Panc1 (cell line): ENCODE measurements around the gene KANSL3. TPM values are rescaled to one million over a fixed set of nuclear protein-coding genes. Genes with fewer than 3 reads are reported as not detected.

Experiments
- ATAC-seq: fragments of 200-7000 bp; cut with Tn5 transposase; 2 replicates; pipeline ENCODE4 v1.9.1; 2020; ENCODE audit warnings: mild to moderate bottlenecking, moderate library complexity
- BruUV-seq: library from RNA; stranded (reverse); fragments of 400-500 nt; replicated peaks from 2 replicates; lab custom pipeline; 2021; lab: Mats Ljungman, UMichigan
- CTCF ChIA-PET: fragments of 300-600 bp; sonication (Branson Sonifier 250); formaldehyde crosslinking; loops from one replicate; lab custom pipeline; 2022; ENCODE audit warnings: antibody characterized with exemption; lab: Charles Lee
- POLR2A ChIA-PET: fragments of 300-600 bp; sonication (Branson Sonifier 250); formaldehyde crosslinking; loops from one replicate; lab custom pipeline; 2022; ENCODE audit warnings: antibody characterized with exemption; lab: Charles Lee
- DNase-seq: peaks from one replicate; pipeline ENCODE4 v3.0.0-alpha.2; 2010; ENCODE audit warnings: low read depth, low spot score
- H3K27ac ChIP-seq: 2 replicates; pipeline ENCODE4 v1.5.1; 2011; ENCODE audit warnings: mild to moderate bottlenecking, low read length, inconsistent platforms
- H3K27me3 ChIP-seq: fragments of 200-500 bp; sonication (Bioruptor generic); 2 replicates; pipeline ENCODE4 v1.6.0; 2014; ENCODE audit warnings: low read length, inconsistent platforms; ENCODE audit not compliant: control insufficient read depth, insufficient read depth
- H3K36me3 ChIP-seq: fragments of 200-500 bp; sonication (Bioruptor generic); 2 replicates; pipeline ENCODE4 v1.5.1; 2014; ENCODE audit warnings: inconsistent platforms, mild to moderate bottlenecking, low read length, moderate library complexity; ENCODE audit not compliant: control insufficient read depth, insufficient read depth
- H3K4me1 ChIP-seq: 2 replicates; pipeline ENCODE4 v1.5.1; 2011; ENCODE audit warnings: inconsistent platforms, mild to moderate bottlenecking, low read length, moderate library complexity; ENCODE audit not compliant: control insufficient read depth, insufficient read depth
- H3K4me3 ChIP-seq, 2 experiments: 2 replicates each; pipeline ENCODE4 v1.5.1; 2011 to 2012; ENCODE audit warnings: low read depth in 2 of 2, low read length in 2 of 2, mild to moderate bottlenecking in 2 of 2, inconsistent platforms in 1 of 2, moderate library complexity in 1 of 2
- H3K9me3 ChIP-seq: fragments of 200-500 bp; sonication (Bioruptor generic); 2 replicates; pipeline ENCODE4 v1.5.1; 2014; ENCODE audit warnings: low read depth, mild to moderate bottlenecking, inconsistent platforms, low read length, moderate library complexity; ENCODE audit not compliant: control insufficient read depth, insufficient read depth
- POLR2AphosphoS5 ChIP-seq: IDR thresholded peaks from 2 replicates; pipeline ENCODE4 v1.6.1; 2012; ENCODE audit warnings: mild to moderate bottlenecking, low read depth, low read length, moderate library complexity
- SIN3A ChIP-seq: IDR thresholded peaks from 2 replicates; pipeline ENCODE4 v1.6.1; 2012; ENCODE audit warnings: low read depth, mild to moderate bottlenecking, low read length, moderate library complexity, borderline replicate concordance; ENCODE audit not compliant: insufficient read depth
- TCF7L2 ChIP-seq: IDR thresholded peaks from 2 replicates; pipeline ENCODE4 v1.6.1; 2011; ENCODE audit warnings: mild to moderate bottlenecking, low read depth, low read length, inconsistent platforms
- in situ Hi-C: cut with HindIII; loops from 2 replicates; pipeline ENCODE4 v1.10.0; 2016; ENCODE audit warnings: low sequenced_read_pairs, low pct_unique_long_range_greater_than_20kb
- intact Hi-C: fragments of 100-400 bp; cut with micrococcal nuclease; formaldehyde crosslinking; loops from one replicate; pipeline ENCODE4 v1.10.0; 2022; ENCODE audit not compliant: unreplicated experiment
- total RNA-seq: library from RNA; stranded (reverse); gene quantifications from one replicate; pipeline ENCODE4 v1.2.1, GENCODE V29; 2021; ENCODE audit not compliant: unreplicated experiment
- TF ChIP-seq, protein P1 (sequence below), 2 experiments: IDR thresholded peaks; 2 replicates each; pipeline ENCODE4 v1.6.1; 2011 to 2012; ENCODE audit warnings: low read depth in 2 of 2, control low read depth in 1 of 2, low read length in 1 of 2, mild to moderate bottlenecking in 1 of 2, moderate library complexity in 1 of 2; ENCODE audit not compliant: insufficient read depth in 1 of 2
- TF ChIP-seq, protein P2 (sequence below): fragments of 450-650 bp; IDR thresholded peaks from 2 replicates; pipeline ENCODE4 v1.5.1; 2017; ENCODE audit warnings: mild to moderate bottlenecking

KANSL3 gene
- total RNA-seq, 1 experiment from 2014 or later, result 50.3 TPM

DNA sequence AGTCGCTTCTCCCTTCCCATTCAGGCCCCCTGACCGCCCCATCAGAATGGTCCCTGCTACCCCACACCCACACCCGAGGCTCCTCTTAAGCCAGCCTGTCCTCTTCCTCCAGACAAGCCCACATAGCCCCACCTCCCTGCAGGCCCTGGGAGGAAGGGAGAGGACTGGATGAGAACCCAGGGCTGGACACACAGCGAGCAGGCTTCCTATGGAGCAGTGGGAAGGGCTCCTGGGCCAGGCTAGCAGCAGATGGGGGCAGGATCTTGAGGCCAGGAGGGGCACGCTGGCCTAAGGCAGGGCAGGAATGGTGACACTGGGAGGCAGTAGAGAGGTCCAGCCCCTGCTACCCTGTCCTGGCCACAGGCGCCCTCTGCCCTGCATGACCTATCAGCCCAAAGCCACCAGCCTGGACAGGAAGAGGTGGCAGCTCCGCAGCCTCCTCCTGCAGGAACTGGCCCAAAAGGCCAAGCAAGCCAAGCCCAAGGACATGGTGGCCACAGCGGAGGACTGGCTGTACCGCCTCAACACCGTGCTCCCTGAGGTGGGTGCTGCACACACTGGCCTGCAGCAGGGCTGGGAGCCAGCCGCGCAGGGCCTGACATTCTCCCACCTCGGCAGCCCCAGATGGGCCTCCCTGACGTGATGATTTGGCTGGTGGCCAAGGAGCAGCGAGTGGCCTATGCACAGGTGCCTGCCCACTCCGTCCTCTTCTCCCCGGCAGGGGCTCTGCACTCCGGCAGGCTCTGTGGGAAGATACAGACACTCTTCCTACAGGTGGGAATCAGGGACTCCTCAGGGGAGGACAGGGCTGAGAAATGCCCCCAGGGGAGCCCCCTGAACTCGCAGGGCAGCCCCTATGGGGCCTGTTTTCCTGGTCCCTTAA, 47.7 kb upstream of the KANSL3 start:
- no TSS peak for BruUV-seq
- CTCF ChIA-PET, result no interaction called here
- Histone ChIP-seq H3K27ac (no peak overlapping the region), H3K4me3 (no peak overlapping the region), H3K9me3 (no peaks in the 10 kb centered on the region), H3K4me1 (peaks cover 2% of the 10 kb centered on the region; the same call in 1 of the 2 replicates), H3K27me3 (no peaks in the 10 kb centered on the region), H3K36me3 (no peaks in the 10 kb centered on the region)
- POLR2A ChIA-PET, result no interaction called here
- peak; percentile 49 for ATAC-seq
- in situ Hi-C loops, result no loop called here
- intact Hi-C loops, result no loop called here
- DNase-seq, result no peak
- TF ChIP-seq SIN3A, result no peak
- no peak for TF ChIP-seq POLR2AphosphoS5
- no peak for TF ChIP-seq TCF7L2
- TF ChIP-seq, protein P1, sequence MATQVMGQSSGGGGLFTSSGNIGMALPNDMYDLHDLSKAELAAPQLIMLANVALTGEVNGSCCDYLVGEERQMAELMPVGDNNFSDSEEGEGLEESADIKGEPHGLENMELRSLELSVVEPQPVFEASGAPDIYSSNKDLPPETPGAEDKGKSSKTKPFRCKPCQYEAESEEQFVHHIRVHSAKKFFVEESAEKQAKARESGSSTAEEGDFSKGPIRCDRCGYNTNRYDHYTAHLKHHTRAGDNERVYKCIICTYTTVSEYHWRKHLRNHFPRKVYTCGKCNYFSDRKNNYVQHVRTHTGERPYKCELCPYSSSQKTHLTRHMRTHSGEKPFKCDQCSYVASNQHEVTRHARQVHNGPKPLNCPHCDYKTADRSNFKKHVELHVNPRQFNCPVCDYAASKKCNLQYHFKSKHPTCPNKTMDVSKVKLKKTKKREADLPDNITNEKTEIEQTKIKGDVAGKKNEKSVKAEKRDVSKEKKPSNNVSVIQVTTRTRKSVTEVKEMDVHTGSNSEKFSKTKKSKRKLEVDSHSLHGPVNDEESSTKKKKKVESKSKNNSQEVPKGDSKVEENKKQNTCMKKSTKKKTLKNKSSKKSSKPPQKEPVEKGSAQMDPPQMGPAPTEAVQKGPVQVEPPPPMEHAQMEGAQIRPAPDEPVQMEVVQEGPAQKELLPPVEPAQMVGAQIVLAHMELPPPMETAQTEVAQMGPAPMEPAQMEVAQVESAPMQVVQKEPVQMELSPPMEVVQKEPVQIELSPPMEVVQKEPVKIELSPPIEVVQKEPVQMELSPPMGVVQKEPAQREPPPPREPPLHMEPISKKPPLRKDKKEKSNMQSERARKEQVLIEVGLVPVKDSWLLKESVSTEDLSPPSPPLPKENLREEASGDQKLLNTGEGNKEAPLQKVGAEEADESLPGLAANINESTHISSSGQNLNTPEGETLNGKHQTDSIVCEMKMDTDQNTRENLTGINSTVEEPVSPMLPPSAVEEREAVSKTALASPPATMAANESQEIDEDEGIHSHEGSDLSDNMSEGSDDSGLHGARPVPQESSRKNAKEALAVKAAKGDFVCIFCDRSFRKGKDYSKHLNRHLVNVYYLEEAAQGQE (IDR thresholded peaks at IDR 0.05; ENCODE audit: insufficient read depth in 1 of 2, low read depth in 2 of 2, low read length in 1 of 2), result no peak

DNA sequence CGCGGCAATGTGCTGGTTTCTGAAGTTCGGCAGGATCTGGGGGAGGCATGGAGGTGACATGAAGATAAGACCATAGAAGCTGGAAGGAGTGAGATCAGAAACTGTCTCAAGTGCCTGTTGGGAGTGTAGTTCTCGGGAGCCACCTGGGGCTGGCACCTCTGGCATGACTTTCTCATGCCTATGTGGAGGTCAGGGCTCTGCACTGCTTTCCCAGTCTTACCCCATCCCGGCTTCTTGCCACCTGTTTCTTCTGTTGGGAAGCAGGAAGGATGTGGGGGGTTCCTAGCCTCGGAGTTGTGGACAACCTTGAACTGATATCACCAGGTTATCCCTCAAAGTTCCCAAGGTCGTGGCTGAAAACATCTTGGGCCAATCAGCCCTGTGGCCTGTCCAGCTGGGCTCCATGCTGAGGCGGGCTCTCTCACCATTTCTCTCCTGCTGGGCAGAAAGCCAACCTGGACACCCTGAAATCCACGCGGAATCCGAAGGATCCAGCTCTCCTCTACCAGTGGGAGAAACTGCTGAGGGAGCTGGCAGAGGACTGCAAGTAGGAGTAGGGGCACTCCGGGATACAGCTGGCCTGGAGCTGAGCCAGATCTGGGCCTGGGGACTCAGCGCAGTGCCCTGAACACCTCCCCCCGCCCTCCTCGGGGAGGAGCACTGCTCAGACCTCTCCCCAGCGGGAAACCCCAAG, 46.9 kb upstream of the KANSL3 start:
- Histone ChIP-seq H3K4me3 (no peak overlapping the region), H3K4me1 (peaks cover 9% of the 10 kb centered on the region), H3K36me3 (no peaks in the 10 kb centered on the region), H3K9me3 (no peaks in the 10 kb centered on the region), H3K27me3 (no peaks in the 10 kb centered on the region), H3K27ac (no peak overlapping the region)
- POLR2A ChIA-PET, result no interaction called here
- in situ Hi-C loops (no loop called here), intact Hi-C loops (no loop called here)
- TF ChIP-seq, protein P2, sequence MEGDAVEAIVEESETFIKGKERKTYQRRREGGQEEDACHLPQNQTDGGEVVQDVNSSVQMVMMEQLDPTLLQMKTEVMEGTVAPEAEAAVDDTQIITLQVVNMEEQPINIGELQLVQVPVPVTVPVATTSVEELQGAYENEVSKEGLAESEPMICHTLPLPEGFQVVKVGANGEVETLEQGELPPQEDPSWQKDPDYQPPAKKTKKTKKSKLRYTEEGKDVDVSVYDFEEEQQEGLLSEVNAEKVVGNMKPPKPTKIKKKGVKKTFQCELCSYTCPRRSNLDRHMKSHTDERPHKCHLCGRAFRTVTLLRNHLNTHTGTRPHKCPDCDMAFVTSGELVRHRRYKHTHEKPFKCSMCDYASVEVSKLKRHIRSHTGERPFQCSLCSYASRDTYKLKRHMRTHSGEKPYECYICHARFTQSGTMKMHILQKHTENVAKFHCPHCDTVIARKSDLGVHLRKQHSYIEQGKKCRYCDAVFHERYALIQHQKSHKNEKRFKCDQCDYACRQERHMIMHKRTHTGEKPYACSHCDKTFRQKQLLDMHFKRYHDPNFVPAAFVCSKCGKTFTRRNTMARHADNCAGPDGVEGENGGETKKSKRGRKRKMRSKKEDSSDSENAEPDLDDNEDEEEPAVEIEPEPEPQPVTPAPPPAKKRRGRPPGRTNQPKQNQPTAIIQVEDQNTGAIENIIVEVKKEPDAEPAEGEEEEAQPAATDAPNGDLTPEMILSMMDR, result no peak
- TF ChIP-seq POLR2AphosphoS5 (no peak), SIN3A (no peak), TCF7L2 (no peak)
- TF ChIP-seq, protein P1 (IDR thresholded peaks at IDR 0.05; ENCODE audit: insufficient read depth in 1 of 2, low read depth in 2 of 2, low read length in 1 of 2), result no peak
- DNase-seq, result no peak
- no TSS peak for BruUV-seq
- CTCF ChIA-PET, result no interaction called here
- ATAC-seq, result no peak
